ENCODE results near the gene WDFY4. TPM values are rescaled to one million over a fixed set of nuclear protein-coding genes. Genes with fewer than 3 reads are reported as not detected.

Gene WDFY4
- total RNA-seq, 1 experiment from 2014 or later: 0.23 TPM

GRCh38 chr10:48683868-48684267, 805 bp upstream of the WDFY4 start:
- ATAC-seq (no peak), DNase-seq (ENCODE audit: low read depth, low spot score) (no peak)
- Histone ChIP-seq H3K27me3 (ENCODE audit: control insufficient read depth, insufficient read depth, low read length) (peaks cover 2% of the 10 kb centered on the region), H3K9me3 (ENCODE audit: control insufficient read depth, insufficient read depth, low read depth, low read length) (no peaks in the 10 kb centered on the region), H3K4me3 (ENCODE audit: low read depth in 2 of 2, low read length in 2 of 2) (no peak overlapping the region), H3K4me1 (ENCODE audit: control insufficient read depth, insufficient read depth, low read length) (no peaks in the 10 kb centered on the region), H3K36me3 (ENCODE audit: control insufficient read depth, insufficient read depth, low read length) (no peaks in the 10 kb centered on the region), H3K27ac (ENCODE audit: low read length) (no peak overlapping the region)
- ChIA-PET CTCF (interaction anchor here (0.7 kb wide), 1 partner anchor 436 kb away, joined by 6 read pairs; no protein-coding TSS in a partner anchor), POLR2A (interaction anchor here (0.6 kb wide), 1 partner anchor 811 kb away, joined by 5 read pairs; no protein-coding TSS in a partner anchor)
- BruUV-seq (replicated peaks): no TSS peak
- TF ChIP-seq TCF7L2 (IDR thresholded peaks at IDR 0.05; ENCODE audit: low read depth, low read length): no peak
- in situ Hi-C loops (cut with HindIII; ENCODE audit: low pct_unique_long_range_greater_than_20kb, low sequenced_read_pairs) (no loop called here), intact Hi-C loops (cut with micrococcal nuclease; ENCODE audit: unreplicated experiment) (no loop called here)

- POLR2A ChIA-PET: no interaction called here
- Histone ChIP-seq H3K9me3 (ENCODE audit: control insufficient read depth, insufficient read depth, low read depth, low read length) (no peaks in the 10 kb centered on the region), H3K27ac (ENCODE audit: low read length) (no peak overlapping the region), H3K36me3 (ENCODE audit: control insufficient read depth, insufficient read depth, low read length) (no peaks in the 10 kb centered on the region), H3K27me3 (ENCODE audit: control insufficient read depth, insufficient read depth, low read length) (peaks cover 2% of the 10 kb centered on the region), H3K4me3 (ENCODE audit: low read depth in 2 of 2, low read length in 2 of 2) (no peak overlapping the region), H3K4me1 (ENCODE audit: control insufficient read depth, insufficient read depth, low read length) (no peaks in the 10 kb centered on the region)
- intact Hi-C loops (cut with micrococcal nuclease; ENCODE audit: unreplicated experiment): no loop called here
- ATAC-seq (no peak), DNase-seq (ENCODE audit: low read depth, low spot score) (no peak)
- BruUV-seq (replicated peaks): no TSS peak
- CTCF ChIA-PET: interaction anchor here (0.7 kb wide), 1 partner anchor 435 kb away, joined by 6 read pairs; no protein-coding TSS in a partner anchor
- TF ChIP-seq SIN3A (IDR thresholded peaks at IDR 0.05; ENCODE audit: borderline replicate concordance, insufficient read depth, low read depth, low read length): no peak
- no peak for TF ChIP-seq POLR2AphosphoS5 (IDR thresholded peaks at IDR 0.05; ENCODE audit: low read depth, low read length)
- in situ Hi-C loops (cut with HindIII; ENCODE audit: low pct_unique_long_range_greater_than_20kb, low sequenced_read_pairs): no loop called here
Measured at GRCh38 chr10:48684463-48684791, 246 bp upstream of the WDFY4 start.

- Histone ChIP-seq H3K36me3 (ENCODE audit: control insufficient read depth, insufficient read depth, low read length) (no peaks in the 10 kb centered on the region), H3K27ac (ENCODE audit: low read length) (no peak overlapping the region), H3K4me3 (ENCODE audit: low read depth in 2 of 2, low read length in 2 of 2) (no peak overlapping the region), H3K4me1 (ENCODE audit: control insufficient read depth, insufficient read depth, low read length) (no peaks in the 10 kb centered on the region), H3K9me3 (ENCODE audit: control insufficient read depth, insufficient read depth, low read depth, low read length) (no peaks in the 10 kb centered on the region), H3K27me3 (ENCODE audit: control insufficient read depth, insufficient read depth, low read length) (no peaks in the 10 kb centered on the region; the same call in 1 of the 2 replicates)
- DNase-seq (ENCODE audit: low read depth, low spot score): no peak
- ATAC-seq: no peak
- TF ChIP-seq REST (IDR thresholded peaks at IDR 0.05; ENCODE audit: insufficient read depth in 1 of 2, low read depth in 2 of 2, low read length in 1 of 2) (no peak), SIN3A (IDR thresholded peaks at IDR 0.05; ENCODE audit: borderline replicate concordance, insufficient read depth, low read depth, low read length) (no peak), CTCF (IDR thresholded peaks at IDR 0.05) (no peak), POLR2AphosphoS5 (IDR thresholded peaks at IDR 0.05; ENCODE audit: low read depth, low read length) (no peak), TCF7L2 (IDR thresholded peaks at IDR 0.05; ENCODE audit: low read depth, low read length) (no peak)
- intact Hi-C loops (cut with micrococcal nuclease; ENCODE audit: unreplicated experiment) (no loop called here), in situ Hi-C loops (cut with HindIII; ENCODE audit: low pct_unique_long_range_greater_than_20kb, low sequenced_read_pairs) (no loop called here)
- ChIA-PET CTCF (no interaction called here), POLR2A (no interaction called here)
- no TSS peak for BruUV-seq (replicated peaks)
Measured at GRCh38 chr10:48685731-48686130, 1.1 kb downstream of the WDFY4 start.
